K562 (cell line): ENCODE results near the gene ABCF3. TPM values are rescaled to one million over a fixed set of nuclear protein-coding genes. Genes with fewer than 3 reads are reported as not detected.

Experiments
- ATAC-seq: fragments of 200-7000 bp; cut with Tn5 transposase; 3 replicates; pipeline ENCODE4 v1.9.1; 2020; ENCODE audit warnings: moderate library complexity
- BruUV-seq: library from RNA; stranded (reverse); fragments of 400-500 nt; replicated peaks from 2 replicates; lab custom pipeline; 2021; lab: Mats Ljungman, UMichigan
- CTCF ChIA-PET: fragments of 300-600 bp; formaldehyde crosslinking; extraction: SDS; loops from one replicate; lab custom pipeline; 2021; ENCODE audit warnings: low intra/inter-chr PET ratio; lab: Yijun Ruan, JAX
- POLR2A ChIA-PET: fragments of 300-600, 350-650 bp; sonication (Branson Sonifier 250); formaldehyde crosslinking; extraction: SDS; loops from one replicate; lab custom pipeline; 2021; ENCODE audit warnings: antibody characterized with exemption, inconsistent platforms; lab: Yijun Ruan, JAX
- DNase-seq, 4 experiments: peaks; one replicate each; pipeline versions ENCODE4 v3.0.0 to v3.0.0-alpha.2; 2011 to 2018; ENCODE audit warnings: low spot score in 3 of 4, mixed read lengths in 3 of 4; ENCODE audit errors: extremely low read depth in 1 of 4
- FAIRE-seq: peaks from 2 replicates; lab custom pipeline; 2011; peaks lifted over from hg19 to GRCh38; lab: Jason Lieb, UNC
- H2AFZ ChIP-seq: 2 replicates; pipeline ENCODE4 v1.6.0; 2011; ENCODE audit warnings: low read depth, low read length, control low read depth, inconsistent platforms
- H3K27ac ChIP-seq: fragments of 200-600 bp; 3 replicates; pipeline ENCODE4 v1.8.0; 2011; ENCODE audit warnings: low read depth, mild to moderate bottlenecking, control low read depth, inconsistent platforms, low read length, moderate library complexity, mixed read lengths; ENCODE audit errors: extremely low read depth
- H3K27me3 ChIP-seq, 2 experiments: fragments of 300-600 bp in 1 of 2; 2 replicates in 1 of 2; 3 replicates in 1 of 2; pipeline versions ENCODE4 v1.6.0 to v1.8.0; 2011; ENCODE audit warnings: inconsistent platforms in 2 of 2, low read length in 2 of 2, mild to moderate bottlenecking in 1 of 2, mixed read lengths in 1 of 2, moderate library complexity in 1 of 2; ENCODE audit not compliant: control insufficient read depth in 2 of 2, insufficient read depth in 2 of 2
- H3K36me3 ChIP-seq: fragments of 300-600 bp; 3 replicates; pipeline ENCODE4 v1.8.0; 2011; ENCODE audit warnings: mild to moderate bottlenecking, low read length, inconsistent platforms; ENCODE audit not compliant: control insufficient read depth, insufficient read depth
- H3K4me1 ChIP-seq, 2 experiments: fragments of 200-600 bp in 1 of 2; replicated peaks in 1 of 2; 2 replicates in 1 of 2; 3 replicates in 1 of 2; pipeline versions ENCODE4 v1.5.1 to v1.8.0; 2011; ENCODE audit warnings: inconsistent platforms in 2 of 2, low read length in 2 of 2, mild to moderate bottlenecking in 1 of 2, mixed read lengths in 1 of 2, moderate library complexity in 1 of 2; ENCODE audit not compliant: control insufficient read depth in 2 of 2, insufficient read depth in 2 of 2
- H3K4me2 ChIP-seq: 2 replicates; pipeline ENCODE4 v1.6.1; 2011; ENCODE audit warnings: low read length, control low read depth, inconsistent platforms, mixed read lengths; ENCODE audit not compliant: insufficient read depth
- H3K4me3 ChIP-seq: fragments of 200-600 bp; sonication (generic), shearing (Covaris generic); 2 replicates; pipeline ENCODE4 v1.5.1; 2016; ENCODE audit warnings: control low read depth, inconsistent platforms
- H3K79me2 ChIP-seq: fragments of 200-600 bp; 3 replicates; pipeline ENCODE4 v1.8.0; 2011; ENCODE audit warnings: low read length, inconsistent platforms; ENCODE audit not compliant: control insufficient read depth, insufficient read depth
- H3K9ac ChIP-seq, 2 experiments: 2 replicates each; pipeline versions ENCODE4 v1.6.0 to v1.6.1; 2011; ENCODE audit warnings: low read depth in 2 of 2, low read length in 2 of 2, control low read depth in 1 of 2, inconsistent platforms in 1 of 2, mild to moderate bottlenecking in 1 of 2, mixed read lengths in 1 of 2; ENCODE audit not compliant: insufficient read depth in 1 of 2
- H3K9me1 ChIP-seq: one replicate; pipeline ENCODE4 v1.6.0; 2011; ENCODE audit warnings: inconsistent platforms, mild to moderate bottlenecking, low read length, moderate library complexity; ENCODE audit not compliant: control insufficient read depth, insufficient read depth
- H3K9me3 ChIP-seq: replicated peaks from 2 replicates; pipeline ENCODE4 v1.5.1; 2011; ENCODE audit warnings: low read depth, low read length, inconsistent platforms; ENCODE audit not compliant: control insufficient read depth, insufficient read depth
- H4K20me1 ChIP-seq: replicated peaks from 2 replicates; pipeline ENCODE4 v1.6.1; 2011; ENCODE audit warnings: low read length, inconsistent platforms, mixed read lengths; ENCODE audit not compliant: control insufficient read depth, insufficient read depth
- COPS2 ChIP-seq: fragments of 450-650 bp; conservative IDR thresholded peaks from 2 replicates; pipeline ENCODE4 v1.6.1; 2016; ENCODE audit warnings: mild to moderate bottlenecking, moderate library complexity
- CTCF ChIP-seq, 3 experiments: IDR thresholded peaks in 2 of 3; conservative IDR thresholded peaks in 1 of 3; 2 replicates each; pipeline ENCODE4 v1.5.1; 2011 to 2012; ENCODE audit warnings: low read length in 3 of 3, mild to moderate bottlenecking in 3 of 3, control low read depth in 2 of 3, improper control_type of control experiment in 1 of 3, inconsistent platforms in 1 of 3, low read depth in 1 of 3, mixed read lengths in 1 of 3, moderate library complexity in 1 of 3; ENCODE audit not compliant: insufficient read depth in 2 of 3
- FOXO4 ChIP-seq: fragments of 450-650 bp; formaldehyde crosslinking; IDR thresholded peaks from 2 replicates; pipeline ENCODE4 v1.4.0; 2020; ENCODE audit warnings: mild to moderate bottlenecking, moderate library complexity
- HES1 ChIP-seq: fragments of 450-650 bp; IDR thresholded peaks from 2 replicates; pipeline ENCODE4 v1.6.1; 2016; ENCODE audit warnings: low read depth, mild to moderate bottlenecking, moderate library complexity
- HEY1 ChIP-seq: fragments of 250-450 bp; sonication (Bioruptor Pico); IDR thresholded peaks from 2 replicates; pipeline ENCODE4 v1.5.0; 2020; ENCODE audit warnings: mild to moderate bottlenecking, moderate library complexity, borderline replicate concordance
- MED1 ChIP-seq: sonication (generic); formaldehyde crosslinking; IDR thresholded peaks from 2 replicates; pipeline ENCODE4 v1.8.1; 2023; ENCODE audit warnings: missing genetic modification reagents, borderline replicate concordance
- MITF ChIP-seq: IDR thresholded peaks from 2 replicates; pipeline ENCODE4 v1.6.1; 2014; ENCODE audit warnings: antibody characterized with exemption
- NRF1 ChIP-seq, 2 experiments: fragments of 450-650 bp; IDR thresholded peaks in 1 of 2; conservative IDR thresholded peaks in 1 of 2; 2 replicates each; pipeline ENCODE4 v1.6.1; 2014; ENCODE audit warnings: mild to moderate bottlenecking in 2 of 2
- RCOR1 ChIP-seq, 2 experiments: IDR thresholded peaks; 2 replicates each; pipeline ENCODE4 v1.6.1; 2012; ENCODE audit warnings: low read depth in 2 of 2, low read length in 2 of 2, borderline replicate concordance in 1 of 2, improper control_type of control experiment in 1 of 2
- TCF15 ChIP-seq: fragments of 250-450 bp; sonication (Bioruptor Pico); IDR thresholded peaks from 2 replicates; pipeline ENCODE4 v1.8.0; 2022; ENCODE audit warnings: moderate library complexity, mild to moderate bottlenecking, inconsistent platforms
- TFAP4 ChIP-seq: sonication (generic); formaldehyde crosslinking; IDR thresholded peaks from 2 replicates; pipeline ENCODE4 v1.8.0; 2022; ENCODE audit warnings: missing genetic modification reagents, mild to moderate bottlenecking, moderate library complexity, borderline replicate concordance
- TFE3 ChIP-seq: fragments of 450-650 bp; formaldehyde crosslinking; IDR thresholded peaks from 2 replicates; pipeline ENCODE4 v1.4.0; 2020; ENCODE audit warnings: mild to moderate bottlenecking, mixed read lengths
- WGBS: fragments of 100-300 bp; shearing (Covaris generic); methylation state at CpG from one replicate; pipeline ENCODE4 v1.1.6; 2016; ENCODE audit warnings: low coverage, mixed read lengths; ENCODE audit not compliant: insufficient coverage; ENCODE audit errors: missing lambda C conversion rate; 5-methylcytosine and 5-hydroxymethylcytosine counted together
- in situ Hi-C: fragments of 300-500 bp; cut with MboI; formaldehyde crosslinking; loops from 4 replicates; pipeline ENCODE4 v1.15.0; 2018; ENCODE audit warnings: inconsistent platforms, mixed read lengths
- intact Hi-C: fragments of 100-400 bp; cut with micrococcal nuclease; formaldehyde crosslinking; loops from 2 replicates; pipeline ENCODE4 v1.14.2; 2022
- polyA plus RNA-seq, 8 experiments: library from polyadenylated mRNA; depleted of rRNA in 4 of 8; stranded (reverse) in 5 of 8; unstranded in 3 of 8; fragments of >200 nt; fragmentation: Nextera tagmentation in 2 of 8; fragmentation: Illumina TruSeq in 1 of 8; extraction: Ambion mirVana in 2 of 8; extraction: Trizol in 1 of 8; gene quantifications; 2 replicates each; pipeline versions ENCODE4 v1.2.1 to v1.2.3, GENCODE V29; 2011 to 2014; ENCODE audit warnings: inconsistent platforms in 1 of 8, missing spikeins in 1 of 8
- total RNA-seq, 7 experiments: library from RNA; depleted of rRNA in 6 of 7; stranded (reverse); fragments of >200 nt in 6 of 7; fragmentation: Illumina TruSeq in 2 of 7; extraction: Trizol in 2 of 7; gene quantifications; 2 replicates each; pipeline versions ENCODE4 v1.2.1 to v1.2.3, GENCODE V29; 2011 to 2021; ENCODE audit warnings: low replicate concordance in 1 of 7

ABCF3 gene
- total and polyA plus RNA-seq, 9 of the 15 experiments (the other 6 are each of a cell fraction or from before 2014, with no cell fraction given): 6.7 to 77.9 (median 45.1) TPM

GRCh38 chr3:184234224-184234623 is 48.2 kb downstream of the ABCF3 start:
- Histone ChIP-seq H2AFZ (no peak overlapping the region), H3K9ac (peak overlapping the region in 1 of 2 experiments; percentile 6; a peak in 1 of 4 replicates), H3K4me3 (no peak overlapping the region), H3K36me3 (no peaks in the 10 kb centered on the region), H4K20me1 (0 out of 2 replicates have a peak, but pooled peaks cover 5% of the 10 kb centered on the region), H3K4me1 (peaks cover 0 to 39% of the 10 kb centered on the region in 2 experiments; a peak in 3 of 5 replicates), H3K79me2 (no peaks in the 10 kb centered on the region), H3K9me3 (no peaks in the 10 kb centered on the region), H3K4me2 (no peak overlapping the region), H3K27ac (no peak overlapping the region), H3K27me3 (peaks cover 32 to 63% of the 10 kb centered on the region in 2 experiments), H3K9me1 (no peaks in the 10 kb centered on the region)
- ChIA-PET POLR2A (interaction anchor here (0.6 kb wide), 2 partner anchors 82 to 980 kb away, joined by 3 to 4 read pairs; no protein-coding TSS in a partner anchor), CTCF (no interaction called here)
- 0% methylated on average over 3 of the region's 4 CpGs for WGBS
- intact Hi-C loops (no loop called here), in situ Hi-C loops (no loop called here)
- no TSS peak for BruUV-seq
- FAIRE-seq (no peak), ATAC-seq (peak; percentile 77), DNase-seq (peak; percentile 43 to 68 (median 54))
- TF ChIP-seq HEY1 (CRISPR knock-in tag) (no peak), HES1 (no peak), FOXO4 (CRISPR knock-in tag) (no peak), TFE3 (CRISPR knock-in tag) (no peak), MITF (no peak), MED1 (CRISPR knock-in tag) (no peak), COPS2 (no peak), NRF1 (conservative IDR thresholded peaks at IDR 0.05 in 1 of 2, IDR thresholded peaks at IDR 0.05 in 1 of 2) (no peak), CTCF (IDR thresholded peaks at IDR 0.05 in 2 of 3, conservative IDR thresholded peaks at IDR 0.05 in 1 of 3; ENCODE audit: insufficient read depth in 2 of 3, low read depth in 1 of 3, low read length in 3 of 3) (peak in 2 of 3 experiments; percentile 13 to 17; a peak in 2 of 6 replicates), RCOR1 (IDR thresholded peaks at IDR 0.05; ENCODE audit: borderline replicate concordance in 1 of 2, low read depth in 2 of 2, low read length in 2 of 2) (no peak), TFAP4 (CRISPR knock-in tag) (peak; percentile 16; the same call in 1 of the 2 replicates), TCF15 (CRISPR knock-in tag) (no peak)
